SKM-1 treated with dmso at 0.1 percent for 144 hours (cell line): ENCODE results near the gene ERP27.
A peak's percentile ranks its signal among the peaks of the same experiment; 100 is the strongest.

Source experiments
- DNase-seq: peaks from one replicate; lab custom pipeline; 2025; ENCODE audit not compliant: unreplicated experiment; lab: John Stamatoyannopoulos, UW

Gene ERP27

DNA sequence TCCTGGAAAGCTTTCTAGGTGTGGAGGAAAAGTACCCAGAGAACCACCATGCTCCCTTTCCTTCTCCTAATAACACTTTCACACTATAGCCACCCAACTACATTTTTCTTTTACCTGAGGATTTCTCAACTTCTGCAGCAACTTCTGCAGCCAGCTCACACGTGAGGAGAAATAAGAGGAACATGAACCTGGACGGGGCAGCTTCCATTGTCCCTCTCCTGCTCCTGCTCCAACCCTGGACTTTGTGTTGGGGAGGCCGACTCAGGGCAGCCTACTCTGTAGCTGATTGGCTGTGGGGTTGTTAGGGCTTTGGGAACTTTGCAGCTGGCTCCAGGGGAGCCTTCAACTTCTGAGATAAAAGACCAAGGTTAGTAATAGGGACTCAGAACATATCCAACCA lies at the start of gene ERP27:
TSS of gene ERP27 (minus strand) at position 237 of the 400 bp plus-strand sequence. CDS start at position 208, 29 bp downstream.
- no peak for DNase-seq

DNA sequence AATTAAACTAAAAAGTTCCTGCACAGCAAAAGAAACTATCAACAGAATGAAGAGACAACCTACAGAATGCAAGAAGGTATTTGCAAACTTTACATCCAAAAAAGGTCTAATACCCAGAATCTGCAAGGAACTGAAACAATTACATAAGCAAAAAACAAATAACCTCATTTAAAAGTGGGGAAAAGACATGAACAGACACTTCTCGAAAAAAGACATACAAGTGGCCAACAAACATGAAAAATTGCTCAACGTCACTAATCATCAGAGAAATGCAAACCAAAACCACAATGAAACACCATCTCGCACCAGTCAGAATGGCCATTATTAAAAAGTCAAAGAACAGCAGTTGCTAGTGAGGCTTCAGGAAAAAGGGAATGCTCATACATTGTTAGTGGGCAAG lies 49.7 kb upstream of the ERP27 start:
- DNase-seq = no peak

DNA sequence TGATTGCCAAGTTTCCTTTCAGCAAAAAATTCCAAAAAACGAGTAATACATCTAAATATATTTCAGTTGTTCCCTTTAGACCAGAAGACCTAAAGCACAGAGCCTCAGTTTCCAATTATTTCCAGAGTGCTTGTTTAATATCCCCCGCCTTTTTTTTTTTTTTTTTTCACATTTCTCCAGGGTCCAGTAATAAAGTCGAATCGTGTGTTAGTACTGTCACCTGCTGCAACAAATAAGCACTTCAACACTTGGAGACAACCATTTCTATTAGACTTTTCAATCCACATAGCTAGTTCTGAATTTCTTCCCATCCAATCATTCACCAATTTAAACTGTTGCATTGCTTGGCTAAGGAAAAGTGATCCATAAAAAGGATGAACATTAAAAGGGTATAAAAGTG lies 48.1 kb upstream of the ERP27 start:
- no peak for DNase-seq

DNA sequence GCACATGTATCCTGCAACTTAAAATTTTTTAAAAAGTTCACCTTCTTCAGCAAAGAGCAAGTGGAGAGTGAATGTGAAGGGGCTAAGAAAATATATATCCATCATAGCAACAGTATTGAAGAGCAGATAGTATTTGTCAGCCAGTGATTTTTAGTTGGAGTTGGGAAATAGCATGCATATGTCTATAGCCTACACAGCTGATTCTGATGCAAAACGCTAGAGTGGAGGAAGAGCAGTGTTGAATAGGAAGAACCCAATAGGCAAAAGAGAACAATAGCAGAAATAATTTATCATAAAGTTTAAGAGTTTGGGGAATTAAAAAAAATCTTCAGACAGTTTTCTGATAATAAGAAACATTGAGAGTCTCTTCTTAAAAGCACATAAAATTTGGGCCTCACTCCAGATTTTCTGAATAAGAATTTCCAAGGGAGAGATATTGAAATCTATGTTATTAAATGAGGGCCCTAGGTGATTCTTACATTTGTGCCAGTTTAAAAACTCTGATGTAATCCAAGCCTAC lies 46.5 kb upstream of the ERP27 start:
- DNase-seq = no peak

DNA sequence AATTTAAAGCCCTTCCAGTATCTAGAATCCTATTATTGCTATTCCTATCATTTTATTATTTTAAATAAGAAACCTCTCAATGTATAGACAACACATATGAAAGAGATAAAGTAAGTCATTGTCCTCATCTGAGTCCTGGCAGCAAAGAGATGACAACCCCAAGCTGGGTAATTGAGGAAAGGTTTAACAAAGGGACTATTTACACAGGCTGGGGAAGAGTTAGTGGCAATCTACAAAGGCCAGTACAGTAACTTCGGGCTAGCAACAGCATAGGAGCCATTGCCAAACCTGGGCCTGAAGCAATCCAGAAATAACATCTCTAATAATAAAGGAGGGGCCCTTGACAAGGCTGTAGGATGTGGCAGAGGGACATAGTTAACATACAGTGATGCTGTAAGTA lies 45.7 kb upstream of the ERP27 start:
- no peak for DNase-seq

DNA sequence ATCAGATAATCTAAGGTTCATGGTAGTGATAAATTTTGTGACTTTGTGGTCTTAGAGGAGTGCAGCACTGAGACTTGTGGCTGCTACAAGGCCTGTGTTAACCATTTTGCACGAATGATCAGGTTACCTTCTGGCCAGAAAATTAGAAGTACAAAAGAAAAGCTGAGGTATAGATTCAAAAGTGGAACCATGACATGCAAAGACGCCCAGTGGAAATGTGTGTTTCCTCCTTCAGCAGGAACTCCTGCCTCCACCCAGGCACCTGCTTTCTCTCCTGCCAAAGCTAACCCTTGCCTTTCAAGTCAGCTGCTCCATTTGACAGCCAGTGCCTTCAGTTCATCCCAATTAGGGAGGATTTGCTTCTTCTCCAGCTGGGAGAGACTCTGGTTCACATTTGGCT lies 44.7 kb upstream of the ERP27 start:
- DNase-seq = no peak

GRCh38 chr12:14982562-14982961 lies 44.2 kb upstream of the ERP27 start:
- peak; percentile 78 for DNase-seq

DNA sequence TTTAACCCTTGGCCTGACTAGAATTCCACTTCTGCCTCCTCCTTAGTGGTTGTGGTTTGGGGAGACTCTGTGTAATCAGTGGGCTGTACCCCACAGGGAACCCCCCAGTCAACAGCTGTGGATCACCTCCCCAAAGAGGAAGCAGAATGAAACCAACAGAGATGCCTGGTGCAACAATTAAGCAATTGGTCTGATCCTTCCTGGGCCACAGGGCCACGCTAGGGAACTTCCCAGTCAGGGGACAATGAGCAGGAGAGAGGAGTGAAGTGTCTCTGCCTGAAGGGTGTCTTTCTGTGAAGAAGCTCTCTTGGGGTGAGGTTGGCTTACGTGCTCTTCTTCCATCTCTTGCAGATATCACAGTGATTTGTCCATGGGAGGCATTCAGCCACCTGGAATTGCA lies 42.7 kb upstream of the ERP27 start:
- DNase-seq = peak; percentile 64

DNA sequence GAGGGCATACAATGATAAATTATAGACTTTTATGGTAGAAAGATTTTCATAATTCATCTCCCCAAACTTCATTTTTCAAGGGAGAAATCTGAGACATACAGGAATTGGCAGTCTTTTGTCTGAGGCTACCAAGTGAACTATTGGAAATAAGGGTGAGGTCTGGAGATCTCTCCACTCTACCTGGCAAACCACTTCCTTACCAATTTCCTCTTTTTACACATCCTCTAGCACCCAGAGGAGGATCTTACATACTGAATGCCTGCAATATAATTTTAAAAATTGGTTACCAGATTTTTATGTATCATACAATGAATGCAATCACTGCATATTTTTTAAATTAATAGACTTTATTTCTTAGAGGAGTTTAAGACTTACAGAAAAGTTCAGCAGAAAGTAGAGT lies 41.1 kb upstream of the ERP27 start:
- no peak for DNase-seq

GRCh38 chr12:14976658-14977057 lies 38.3 kb upstream of the ERP27 start:
- no peak for DNase-seq

GRCh38 chr12:14975457-14975856 lies 37.1 kb upstream of the ERP27 start:
- no peak for DNase-seq

GRCh38 chr12:14974633-14975032 lies 36.3 kb upstream of the ERP27 start:
- DNase-seq = no peak

DNA sequence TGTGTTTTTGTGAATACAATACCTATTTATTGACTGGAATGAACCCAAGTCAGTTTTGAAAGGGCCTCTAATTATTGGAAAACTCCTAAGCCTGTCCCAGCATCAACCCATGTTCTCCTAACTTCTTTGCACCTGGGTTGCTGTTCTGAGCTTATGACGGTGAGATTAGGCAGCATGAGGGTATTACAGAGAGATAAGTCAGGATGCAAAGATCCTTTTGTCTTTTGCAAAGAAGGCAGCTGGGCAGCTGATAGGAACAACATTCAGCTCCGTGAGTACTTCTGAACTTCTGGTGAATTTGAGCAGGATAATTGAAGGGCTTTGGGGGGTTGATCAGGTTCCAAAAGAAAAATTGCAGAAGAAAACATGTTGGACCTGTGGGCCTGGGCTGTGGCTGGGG lies 34.5 kb upstream of the ERP27 start, which contains the start of gene PDE6H:
TSS of gene PDE6H (plus strand) at position 227 of the 400 bp plus-strand sequence. CDS start 4,971 bp downstream, outside the sequence.
- no peak for DNase-seq

- no peak for DNase-seq
Observed at GRCh38 chr12:14970473-14970872, 32.1 kb upstream of the ERP27 start.

DNA sequence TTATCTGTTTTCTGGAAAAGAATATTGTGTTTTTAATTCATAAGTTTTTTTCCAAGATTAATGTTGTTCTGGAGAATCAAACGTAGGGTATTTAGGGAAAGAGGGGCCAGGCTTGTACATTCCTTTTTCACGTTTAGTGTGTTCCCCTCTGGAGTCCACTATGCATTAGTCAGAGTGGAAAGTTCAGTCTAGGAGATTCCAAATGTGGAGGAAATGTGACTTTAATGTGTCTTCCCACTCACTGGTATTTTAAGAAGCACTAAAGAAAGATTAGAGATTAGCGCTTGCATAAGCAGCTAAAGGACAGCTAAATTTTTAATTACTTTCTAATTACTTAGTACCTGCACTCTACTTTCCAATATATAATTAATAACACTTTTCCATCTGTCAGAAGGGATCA lies 30.1 kb upstream of the ERP27 start:
- DNase-seq = no peak

DNA sequence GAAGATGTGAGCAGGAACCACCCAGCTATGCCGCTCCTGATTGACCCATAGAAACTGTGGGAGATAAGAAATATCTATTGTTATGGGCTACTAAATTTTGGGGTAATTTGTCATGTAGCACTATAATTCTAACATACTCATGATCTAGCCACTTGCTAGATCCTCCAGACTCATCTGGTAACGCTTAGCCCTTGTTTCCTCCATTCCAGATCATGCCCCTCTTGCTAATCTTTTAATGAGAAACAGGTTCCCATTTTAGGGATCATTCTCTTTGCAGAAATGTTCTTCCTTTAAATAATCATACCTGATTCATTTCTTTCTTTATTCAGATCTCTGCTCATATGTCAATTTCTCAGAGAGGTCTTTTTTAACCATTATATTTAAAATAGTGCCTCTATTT lies 26.9 kb upstream of the ERP27 start:
- no peak for DNase-seq

- DNase-seq = no peak
Observed at GRCh38 chr12:14964406-14964805, 26.1 kb upstream of the ERP27 start.

DNA sequence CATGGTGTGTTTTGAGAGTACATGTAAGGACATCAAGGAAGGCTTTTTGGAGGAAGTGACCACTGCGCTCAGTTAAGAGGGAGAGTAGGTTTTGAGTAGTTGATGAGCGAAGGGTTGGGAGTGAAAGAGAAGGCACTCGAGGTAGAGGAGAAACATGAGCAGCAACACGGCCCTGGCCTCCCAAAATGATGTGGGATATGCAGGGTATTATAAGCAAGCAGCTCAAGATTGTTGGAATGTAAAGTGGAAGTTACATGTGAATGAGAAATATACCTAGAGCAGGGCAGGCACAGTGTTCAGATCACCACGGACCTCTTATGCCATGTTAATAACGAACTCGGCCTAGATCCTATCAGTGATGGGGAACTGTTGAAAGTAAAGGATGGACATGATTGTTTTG lies 25.2 kb upstream of the ERP27 start:
- no peak for DNase-seq

DNA sequence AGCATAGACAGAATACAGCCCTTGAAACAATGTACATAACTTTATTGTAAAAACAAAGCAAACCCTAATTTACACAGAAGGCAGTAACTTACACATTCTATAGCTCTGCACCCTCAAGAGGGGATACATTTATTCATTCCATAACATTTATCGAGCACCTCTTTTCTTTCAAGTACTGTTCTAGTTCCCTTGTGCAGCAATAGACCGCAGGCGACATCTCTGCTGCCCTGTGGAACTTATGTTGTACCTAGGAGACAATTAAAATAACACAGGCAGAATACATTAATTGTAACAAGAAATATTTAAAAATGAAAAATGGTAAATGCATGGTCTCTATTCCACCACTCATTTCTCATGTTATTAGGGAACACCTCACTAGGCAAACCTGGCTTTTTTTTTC lies 24.5 kb upstream of the ERP27 start:
- no peak for DNase-seq

GRCh38 chr12:14962153-14962539 lies 23.8 kb upstream of the ERP27 start:
- no peak for DNase-seq

- DNase-seq = peak; percentile 84
Observed at GRCh38 chr12:14961466-14962152, 23.3 kb upstream of the ERP27 start, which contains the start of gene ARHGDIB. Gene ARHGDIB, minus strand, starts transcription at chr12:14961601. Its CDS starts 10,889 bp downstream, at chr12:14950712.

DNA sequence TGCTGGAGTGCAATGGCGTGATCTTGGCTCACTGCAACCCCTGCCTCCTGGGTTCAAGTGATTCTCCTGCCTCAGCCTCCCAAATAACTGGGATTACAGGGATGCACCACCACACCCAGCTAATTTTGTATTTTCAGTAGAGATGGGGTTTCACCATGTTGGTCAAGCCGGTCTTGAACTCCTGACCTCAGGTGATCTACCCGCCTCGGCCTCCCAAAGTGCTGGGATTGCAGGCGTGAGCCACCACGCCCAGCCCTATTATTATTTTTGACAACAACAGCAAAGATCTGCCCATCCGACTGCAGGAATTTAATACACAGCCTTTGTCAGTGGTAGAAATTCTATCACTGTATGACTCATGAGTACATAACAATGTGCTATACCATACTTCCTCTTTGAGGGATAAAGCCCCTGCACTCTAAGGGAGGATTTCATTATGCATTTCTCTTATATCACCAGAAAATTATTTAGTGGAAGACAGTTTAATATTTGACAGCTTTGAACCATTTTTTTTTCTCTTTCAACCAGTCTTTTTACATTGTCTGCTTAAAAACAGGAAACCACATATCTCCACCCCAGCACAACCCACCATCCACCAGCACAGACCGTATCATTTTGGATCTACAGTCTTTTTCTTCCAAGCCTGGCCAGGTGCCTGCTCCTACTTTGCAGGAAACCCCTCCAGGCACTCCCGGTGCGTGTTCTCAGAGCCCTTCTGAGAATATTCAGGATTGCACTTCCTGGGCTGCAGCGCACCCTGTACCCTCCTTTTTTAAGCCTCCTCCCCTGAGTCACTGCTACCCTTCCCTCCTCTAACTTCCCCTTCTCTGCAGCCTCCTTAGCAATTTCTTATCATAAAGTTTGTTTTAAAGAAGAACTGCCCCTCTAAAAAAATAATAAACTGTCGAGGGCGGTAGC lies 22.5 kb upstream of the ERP27 start:
- peak; percentile 66 for DNase-seq
